AG09309 (cell line): ENCODE measurements around the gene EFNB3.

ENCODE experiments used
- DNase-seq: peaks from one replicate; pipeline ENCODE4 v3.0.0-alpha.2; 2010; ENCODE audit warnings: low read depth
- H3K4me3 ChIP-seq: 2 replicates; pipeline ENCODE4 v1.5.1; 2011; ENCODE audit warnings: mild to moderate bottlenecking, low read depth, low read length, moderate library complexity; ENCODE audit not compliant: control insufficient read depth
- CTCF ChIP-seq: IDR thresholded peaks from 2 replicates; pipeline ENCODE4 v1.5.1; 2011; ENCODE audit warnings: mild to moderate bottlenecking, low read depth, low read length, inconsistent platforms; ENCODE audit not compliant: insufficient read depth, control insufficient read depth; ENCODE audit errors: missing control alignments

Gene EFNB3

GRCh38 chr17:7707858-7708750 lies 3.1 kb downstream of the EFNB3 start:
- no peak for TF ChIP-seq CTCF

GRCh38 chr17:7709031-7709430 lies 4.0 kb downstream of the EFNB3 start:
- DNase-seq = no peak
- H3K4me3 ChIP-seq = no peak overlapping the region
- no peak for TF ChIP-seq CTCF

More at GRCh38 chr17:7707858-7708750, 3.1 kb downstream of the EFNB3 start:
- no peak overlapping the region for H3K4me3 ChIP-seq
- DNase-seq = no peak

- no peak for DNase-seq
- H3K4me3 ChIP-seq = no peak overlapping the region
- TF ChIP-seq CTCF = no peak
Observed at GRCh38 chr17:7710301-7710700, 5.3 kb downstream of the EFNB3 start.

GRCh38 chr17:7711051-7711755 lies 6.2 kb downstream of the EFNB3 start:
- TF ChIP-seq CTCF = no peak
- DNase-seq = no peak
- H3K4me3 ChIP-seq = no peak overlapping the region

- no peak for DNase-seq
- H3K4me3 ChIP-seq = no peak overlapping the region
- no peak for TF ChIP-seq CTCF
Observed at GRCh38 chr17:7712111-7712771, 7.2 kb downstream of the EFNB3 start.

GRCh38 chr17:7713782-7714181 lies 8.8 kb downstream of the EFNB3 start:
- no peak overlapping the region for H3K4me3 ChIP-seq
- no peak for DNase-seq
- TF ChIP-seq CTCF = no peak
